HEK293T (cell line): ENCODE results near the gene SLC25A22.

Experiments used
- CTBP1 ChIP-seq: fragments of 450-650 bp; IDR thresholded peaks from 2 replicates; pipeline ENCODE4 v1.6.1; 2016; ENCODE audit warnings: borderline replicate concordance
- ELF4 ChIP-seq: fragments of 450-650 bp; IDR thresholded peaks from 2 replicates; pipeline ENCODE4 v1.6.1; 2017; ENCODE audit warnings: antibody characterized with exemption
- FOXA1 ChIP-seq: fragments of 450-650 bp; IDR thresholded peaks from 2 replicates; pipeline ENCODE4 v1.6.1; 2016; ENCODE audit warnings: mild to moderate bottlenecking
- FOXM1 ChIP-seq: fragments of 450-650 bp; IDR thresholded peaks from 2 replicates; pipeline ENCODE4 v1.6.1; 2017; ENCODE audit warnings: mild to moderate bottlenecking, borderline replicate concordance
- TF ChIP-seq, protein P1 (sequence below): fragments of 450-650 bp; IDR thresholded peaks from 2 replicates; pipeline ENCODE4 v1.6.1; 2016

DNA sequence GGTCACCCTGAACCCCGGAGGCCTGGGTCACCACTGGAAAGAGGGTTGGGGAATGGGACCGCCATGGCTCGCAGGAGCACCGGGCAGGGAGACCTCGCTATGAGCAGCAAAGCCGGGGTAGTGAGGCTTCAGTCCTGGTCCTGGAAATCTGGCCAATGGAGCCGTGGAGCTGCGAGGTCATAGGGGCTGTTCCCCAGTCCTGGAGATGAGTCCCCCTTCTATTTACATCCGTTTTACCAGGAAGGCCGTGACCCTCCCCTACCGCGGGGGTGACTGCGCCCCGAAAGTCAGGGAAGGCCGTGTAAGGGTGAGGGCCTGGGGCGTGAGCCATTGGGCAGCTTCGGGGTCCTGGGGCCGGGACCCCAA, 6.5 kb upstream of the SLC25A22 start:
- TF ChIP-seq FOXA1: no peak
- no peak for TF ChIP-seq FOXM1
- TF ChIP-seq, protein P1, sequence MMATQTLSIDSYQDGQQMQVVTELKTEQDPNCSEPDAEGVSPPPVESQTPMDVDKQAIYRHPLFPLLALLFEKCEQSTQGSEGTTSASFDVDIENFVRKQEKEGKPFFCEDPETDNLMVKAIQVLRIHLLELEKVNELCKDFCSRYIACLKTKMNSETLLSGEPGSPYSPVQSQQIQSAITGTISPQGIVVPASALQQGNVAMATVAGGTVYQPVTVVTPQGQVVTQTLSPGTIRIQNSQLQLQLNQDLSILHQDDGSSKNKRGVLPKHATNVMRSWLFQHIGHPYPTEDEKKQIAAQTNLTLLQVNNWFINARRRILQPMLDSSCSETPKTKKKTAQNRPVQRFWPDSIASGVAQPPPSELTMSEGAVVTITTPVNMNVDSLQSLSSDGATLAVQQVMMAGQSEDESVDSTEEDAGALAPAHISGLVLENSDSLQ: no peak
- no peak for TF ChIP-seq CTBP1
- no peak for TF ChIP-seq ELF4
